Naive thymus-derived CD8-positive, alpha-beta T cell (primary cell): Measurements from ENCODE around the gene RNH1. TPM values are rescaled to one million over a fixed set of nuclear protein-coding genes. Genes with fewer than 3 reads are reported as not detected.

Experiments used
- polyA plus RNA-seq, 3 donors: library from polyadenylated mRNA; unstranded; fragments of 300-500 nt; fragmentation: Illumina TruSeq; gene quantifications; one replicate each; pipeline ENCODE4 v1.2.3, GENCODE V29; 2021
- total RNA-seq, 8 experiments: library from RNA in 2 of 8; stranded (reverse) in 2 of 8; gene quantifications; one replicate each; pipeline ENCODE4 v1.2.3 and lab custom pipeline; 2021 to 2026

Gene RNH1
- total and polyA plus RNA-seq, 5 experiments from 2014 or later: 102 to 198 (median 152) TPM

Other genes with a start within 250 kb of the RNH1 start
- gene NLRP6, start 228.8 kb downstream of the RNH1 start, total RNA-seq: 10 to 100 TPM; 28.6 to 32.0 TPM
- gene NLRP6, start 228.8 kb downstream of the RNH1 start, polyA plus RNA-seq: 10 to 100 TPM in 2 of 3 donors, 1 to 10 TPM in 1; 9.1 to 25.9 (median 19.1) TPM
- gene PGGHG, start 218.1 kb downstream of the RNH1 start, total RNA-seq: 100 to 1,000 TPM; 662 to 707 TPM
- 10 to 100 TPM in 2 of 3 donors, 1 to 10 TPM in 1; 8.1 to 14.9 (median 11.2) TPM for gene PGGHG, start 218.1 kb downstream of the RNH1 start, polyA plus RNA-seq
- not detected for gene IFITM5, start 207.7 kb downstream of the RNH1 start, total RNA-seq
- not detected for gene IFITM5, start 207.7 kb downstream of the RNH1 start, polyA plus RNA-seq
- 100 to 1,000 TPM; 115 to 122 TPM for gene IFITM2, start 199.4 kb downstream of the RNH1 start, total RNA-seq
- gene IFITM2, start 199.4 kb downstream of the RNH1 start, polyA plus RNA-seq: 1,000 to 10,000 TPM; 2,345 to 2,732 (median 2,362) TPM
- 10 to 100 TPM; 90.0 to 91.0 TPM for gene IFITM1, start 193.2 kb downstream of the RNH1 start, total RNA-seq
- gene IFITM1, start 193.2 kb downstream of the RNH1 start, polyA plus RNA-seq: 1,000 to 10,000 TPM; 1,833 to 2,198 (median 2,135) TPM
- gene IFITM3, start 186.4 kb downstream of the RNH1 start, total RNA-seq: 10 to 100 TPM; 11.3 to 11.9 TPM
- 100 to 1,000 TPM in 2 of 3 donors, 10 to 100 TPM in 1; 45.1 to 202 (median 196) TPM for gene IFITM3, start 186.4 kb downstream of the RNH1 start, polyA plus RNA-seq
- under 1 TPM; 0.16 to 0.39 TPM for gene B4GALNT4, start 137.7 kb downstream of the RNH1 start, total RNA-seq
- 1 to 10 TPM in 1 of 3 donors, not detected in 2; 1.3 TPM for gene B4GALNT4, start 137.7 kb downstream of the RNH1 start, polyA plus RNA-seq
- gene PKP3, start 113.0 kb downstream of the RNH1 start, total RNA-seq: under 1 TPM; 0.16 to 0.29 TPM
- under 1 TPM in 2 of 3 donors, not detected in 1; 0.15 to 0.47 TPM for gene PKP3, start 113.0 kb downstream of the RNH1 start, polyA plus RNA-seq
- 100 to 1,000 TPM; 332 to 337 TPM for gene SIGIRR, start 92.2 kb downstream of the RNH1 start, total RNA-seq
- 100 to 1,000 TPM; 195 to 233 (median 206) TPM for gene SIGIRR, start 92.2 kb downstream of the RNH1 start, polyA plus RNA-seq
- 10 to 100 TPM; 70.1 to 78.6 TPM for gene ANO9, start 65.2 kb downstream of the RNH1 start, total RNA-seq
- gene ANO9, start 65.2 kb downstream of the RNH1 start, polyA plus RNA-seq: 1 to 10 TPM; 4.8 to 8.6 (median 7.3) TPM
- 10 to 100 TPM; 25.9 to 30.2 TPM for gene PTDSS2, start 57.0 kb downstream of the RNH1 start, total RNA-seq
- gene PTDSS2, start 57.0 kb downstream of the RNH1 start, polyA plus RNA-seq: 10 to 100 TPM in 2 of 3 donors, 1 to 10 TPM in 1; 9.0 to 13.0 (median 11.6) TPM
- gene HRAS, start 28.3 kb upstream of the RNH1 start, total RNA-seq: 10 to 100 TPM; 36.2 to 40.7 TPM
- gene HRAS, start 28.3 kb upstream of the RNH1 start, polyA plus RNA-seq: 10 to 100 TPM in 2 of 3 donors, 1 to 10 TPM in 1; 8.6 to 26.7 (median 15.3) TPM
- 1 to 10 TPM; 4.4 to 5.2 TPM for gene LRRC56, start 30.3 kb upstream of the RNH1 start, total RNA-seq
- 1 to 10 TPM in 1 of 3 donors, under 1 TPM in 2; 0.32 to 1.1 (median 0.44) TPM for gene LRRC56, start 30.3 kb upstream of the RNH1 start, polyA plus RNA-seq
- gene LMNTD2, start 53.5 kb upstream of the RNH1 start, total RNA-seq: 1 to 10 TPM; 6.5 to 7.2 TPM
- gene LMNTD2, start 53.5 kb upstream of the RNH1 start, polyA plus RNA-seq: 1 to 10 TPM in 1 of 3 donors, under 1 TPM in 2; 0.96 to 1.9 (median 0.99) TPM
- 10 to 100 TPM; 33.7 to 37.6 TPM for gene RASSF7, start 53.7 kb upstream of the RNH1 start, total RNA-seq
- gene RASSF7, start 53.7 kb upstream of the RNH1 start, polyA plus RNA-seq: 10 to 100 TPM; 22.5 to 32.3 (median 24.2) TPM
- 10 to 100 TPM; 48.9 to 54.7 TPM for gene PHRF1, start 69.2 kb upstream of the RNH1 start, total RNA-seq
- 10 to 100 TPM in 1 of 3 donors, 1 to 10 TPM in 2; 3.5 to 19.8 (median 6.7) TPM for gene PHRF1, start 69.2 kb upstream of the RNH1 start, polyA plus RNA-seq
- 10 to 100 TPM; 55.0 to 55.2 TPM for gene IRF7, start 108.7 kb upstream of the RNH1 start, total RNA-seq
- gene IRF7, start 108.7 kb upstream of the RNH1 start, polyA plus RNA-seq: 10 to 100 TPM; 19.8 to 38.6 (median 25.3) TPM
- gene CDHR5, start 117.7 kb upstream of the RNH1 start, total RNA-seq: not detected
- gene CDHR5, start 117.7 kb upstream of the RNH1 start, polyA plus RNA-seq: not detected
- gene SCT, start 119.9 kb upstream of the RNH1 start, total RNA-seq: not detected
- gene SCT, start 119.9 kb upstream of the RNH1 start, polyA plus RNA-seq: not detected
- gene DRD4, start 130.0 kb upstream of the RNH1 start, total RNA-seq: 1 to 10 TPM; 1.2 to 1.4 TPM
- gene DRD4, start 130.0 kb upstream of the RNH1 start, polyA plus RNA-seq: not detected
- gene DEAF1, start 188.0 kb upstream of the RNH1 start, total RNA-seq: 10 to 100 TPM; 46.5 to 51.0 TPM
- 10 to 100 TPM; 27.0 to 58.2 (median 27.9) TPM for gene DEAF1, start 188.0 kb upstream of the RNH1 start, polyA plus RNA-seq
- 10 to 100 TPM; 46.0 to 49.2 TPM for gene TMEM80, start 188.6 kb upstream of the RNH1 start, total RNA-seq
- 10 to 100 TPM; 22.2 to 44.6 (median 32.4) TPM for gene TMEM80, start 188.6 kb upstream of the RNH1 start, polyA plus RNA-seq
- 1 to 10 TPM; 8.2 to 9.7 TPM for gene EPS8L2, start 199.0 kb upstream of the RNH1 start, total RNA-seq
- gene EPS8L2, start 199.0 kb upstream of the RNH1 start, polyA plus RNA-seq: 10 to 100 TPM in 2 of 3 donors, 1 to 10 TPM in 1; 9.6 to 20.4 (median 14.8) TPM
- gene TALDO1, start 240.2 kb upstream of the RNH1 start, total RNA-seq: 100 to 1,000 TPM; 120 to 124 TPM
- 100 to 1,000 TPM; 160 to 173 (median 166) TPM for gene TALDO1, start 240.2 kb upstream of the RNH1 start, polyA plus RNA-seq